Measurements from ENCODE around the gene LRRC58. TPM values are rescaled to one million over a fixed set of nuclear protein-coding genes. Genes with fewer than 3 reads are reported as not detected.
"Not testable (repeated sequence)": the region's sequence is repeated elsewhere in the genome, so short reads cannot be mapped to it uniquely, and the experiment has no call there.

The LRRC58 gene
- 53.7 and 58.3 TPM in 2 replicates for total RNA-seq (2014; rRNA removed; shearing (Covaris generic))
- polyA plus RNA-seq (2015; cell fraction: cytosol; rRNA removed) = 30.5 and 39.2 TPM in 2 replicates
- polyA plus RNA-seq (2015; cell fraction: nucleus; rRNA removed) = 13.1 and 16.3 TPM in 2 replicates

GRCh38 chr3:120348991-120349854 is at the start of gene LRRC58:
LRRC58 (minus strand) TSS chr3:120349354; CDS start chr3:120349243, 111 bp downstream.
- in situ Hi-C loops (cut with HindIII; ENCODE audit: low pct_unique_long_range_greater_than_20kb, low sequenced_read_pairs) = no loop called here
- DNase-seq (ENCODE audit: low read depth, low spot score) = peak; percentile 92

- in situ Hi-C loops (cut with HindIII; ENCODE audit: low pct_unique_long_range_greater_than_20kb, low sequenced_read_pairs) = no loop called here
Measured at GRCh38 chr3:120396469-120396868, 47.3 kb upstream of the LRRC58 start.

GRCh38 chr3:120394347-120394746 is 45.2 kb upstream of the LRRC58 start:
- no peak for DNase-seq (ENCODE audit: low read depth, low spot score)
- in situ Hi-C loops (cut with HindIII; ENCODE audit: low pct_unique_long_range_greater_than_20kb, low sequenced_read_pairs) = no loop called here

More at GRCh38 chr3:120396469-120396868, 47.3 kb upstream of the LRRC58 start:
- DNase-seq (ENCODE audit: low read depth, low spot score) = no peak

GRCh38 chr3:120393761-120394160 is 44.6 kb upstream of the LRRC58 start:
- DNase-seq (ENCODE audit: low read depth, low spot score) = no peak
- in situ Hi-C loops (cut with HindIII; ENCODE audit: low pct_unique_long_range_greater_than_20kb, low sequenced_read_pairs) = no loop called here

- in situ Hi-C loops (cut with HindIII; ENCODE audit: low pct_unique_long_range_greater_than_20kb, low sequenced_read_pairs) = no loop called here
- no peak for DNase-seq (ENCODE audit: low read depth, low spot score)
Measured at GRCh38 chr3:120393243-120393642, 44.1 kb upstream of the LRRC58 start.

GRCh38 chr3:120382941-120383447 is 33.8 kb upstream of the LRRC58 start:
- in situ Hi-C loops (cut with HindIII; ENCODE audit: low pct_unique_long_range_greater_than_20kb, low sequenced_read_pairs) = no loop called here
- DNase-seq (ENCODE audit: low read depth, low spot score) = no peak

- DNase-seq (ENCODE audit: low read depth, low spot score) = no peak
- in situ Hi-C loops (cut with HindIII; ENCODE audit: low pct_unique_long_range_greater_than_20kb, low sequenced_read_pairs) = no loop called here
Measured at GRCh38 chr3:120381503-120381902, 32.3 kb upstream of the LRRC58 start.

- in situ Hi-C loops (cut with HindIII; ENCODE audit: low pct_unique_long_range_greater_than_20kb, low sequenced_read_pairs); DNase-seq (ENCODE audit: low read depth, low spot score): not testable (repeated sequence)
Measured at GRCh38 chr3:120377948-120378347, 28.8 kb upstream of the LRRC58 start.

GRCh38 chr3:120370463-120370862 is 21.3 kb upstream of the LRRC58 start:
- no peak for DNase-seq (ENCODE audit: low read depth, low spot score)
- in situ Hi-C loops (cut with HindIII; ENCODE audit: low pct_unique_long_range_greater_than_20kb, low sequenced_read_pairs) = no loop called here

- in situ Hi-C loops (cut with HindIII; ENCODE audit: low pct_unique_long_range_greater_than_20kb, low sequenced_read_pairs) = no loop called here
- DNase-seq (ENCODE audit: low read depth, low spot score) = no peak
Measured at GRCh38 chr3:120369037-120369467, 19.9 kb upstream of the LRRC58 start.

GRCh38 chr3:120368172-120368571 is 19.0 kb upstream of the LRRC58 start:
- in situ Hi-C loops (cut with HindIII; ENCODE audit: low pct_unique_long_range_greater_than_20kb, low sequenced_read_pairs) = no loop called here
- no peak for DNase-seq (ENCODE audit: low read depth, low spot score)

- DNase-seq (ENCODE audit: low read depth, low spot score) = no peak
- in situ Hi-C loops (cut with HindIII; ENCODE audit: low pct_unique_long_range_greater_than_20kb, low sequenced_read_pairs) = no loop called here
Measured at GRCh38 chr3:120364821-120365220, 15.7 kb upstream of the LRRC58 start.

GRCh38 chr3:120364101-120364500 is 14.9 kb upstream of the LRRC58 start:
- DNase-seq (ENCODE audit: low read depth, low spot score) = no peak
- in situ Hi-C loops (cut with HindIII; ENCODE audit: low pct_unique_long_range_greater_than_20kb, low sequenced_read_pairs) = no loop called here

GRCh38 chr3:120357807-120358206 is 8.7 kb upstream of the LRRC58 start:
- in situ Hi-C loops (cut with HindIII; ENCODE audit: low pct_unique_long_range_greater_than_20kb, low sequenced_read_pairs) = no loop called here

GRCh38 chr3:120355486-120355885 is 6.3 kb upstream of the LRRC58 start:
- in situ Hi-C loops (cut with HindIII; ENCODE audit: low pct_unique_long_range_greater_than_20kb, low sequenced_read_pairs) = no loop called here
- DNase-seq (ENCODE audit: low read depth, low spot score) = no peak

More at GRCh38 chr3:120357807-120358206, 8.7 kb upstream of the LRRC58 start:
- DNase-seq (ENCODE audit: low read depth, low spot score) = peak; percentile 7

GRCh38 chr3:120353463-120353862 is 4.3 kb upstream of the LRRC58 start:
- DNase-seq (ENCODE audit: low read depth, low spot score) = no peak
- in situ Hi-C loops (cut with HindIII; ENCODE audit: low pct_unique_long_range_greater_than_20kb, low sequenced_read_pairs) = no loop called here

GRCh38 chr3:120352017-120352416 is 2.9 kb upstream of the LRRC58 start:
- in situ Hi-C loops (cut with HindIII; ENCODE audit: low pct_unique_long_range_greater_than_20kb, low sequenced_read_pairs) = no loop called here
- no peak for DNase-seq (ENCODE audit: low read depth, low spot score)

- in situ Hi-C loops (cut with HindIII; ENCODE audit: low pct_unique_long_range_greater_than_20kb, low sequenced_read_pairs) = no loop called here
- DNase-seq (ENCODE audit: low read depth, low spot score) = peak; percentile 61
Measured at GRCh38 chr3:120350401-120350941, 1.3 kb upstream of the LRRC58 start.

- DNase-seq (ENCODE audit: low read depth, low spot score) = no peak
- in situ Hi-C loops (cut with HindIII; ENCODE audit: low pct_unique_long_range_greater_than_20kb, low sequenced_read_pairs) = no loop called here
Measured at GRCh38 chr3:120349855-120350125, 636 bp upstream of the LRRC58 start.
